ENCODE data around the gene FGF1. TPM values are rescaled to one million over a fixed set of nuclear protein-coding genes. Genes with fewer than 3 reads are reported as not detected.

Gene FGF1
- total RNA-seq, 4 donors from 2014 or later = 0.81 to 1.3 (median 1.2) TPM

DNA sequence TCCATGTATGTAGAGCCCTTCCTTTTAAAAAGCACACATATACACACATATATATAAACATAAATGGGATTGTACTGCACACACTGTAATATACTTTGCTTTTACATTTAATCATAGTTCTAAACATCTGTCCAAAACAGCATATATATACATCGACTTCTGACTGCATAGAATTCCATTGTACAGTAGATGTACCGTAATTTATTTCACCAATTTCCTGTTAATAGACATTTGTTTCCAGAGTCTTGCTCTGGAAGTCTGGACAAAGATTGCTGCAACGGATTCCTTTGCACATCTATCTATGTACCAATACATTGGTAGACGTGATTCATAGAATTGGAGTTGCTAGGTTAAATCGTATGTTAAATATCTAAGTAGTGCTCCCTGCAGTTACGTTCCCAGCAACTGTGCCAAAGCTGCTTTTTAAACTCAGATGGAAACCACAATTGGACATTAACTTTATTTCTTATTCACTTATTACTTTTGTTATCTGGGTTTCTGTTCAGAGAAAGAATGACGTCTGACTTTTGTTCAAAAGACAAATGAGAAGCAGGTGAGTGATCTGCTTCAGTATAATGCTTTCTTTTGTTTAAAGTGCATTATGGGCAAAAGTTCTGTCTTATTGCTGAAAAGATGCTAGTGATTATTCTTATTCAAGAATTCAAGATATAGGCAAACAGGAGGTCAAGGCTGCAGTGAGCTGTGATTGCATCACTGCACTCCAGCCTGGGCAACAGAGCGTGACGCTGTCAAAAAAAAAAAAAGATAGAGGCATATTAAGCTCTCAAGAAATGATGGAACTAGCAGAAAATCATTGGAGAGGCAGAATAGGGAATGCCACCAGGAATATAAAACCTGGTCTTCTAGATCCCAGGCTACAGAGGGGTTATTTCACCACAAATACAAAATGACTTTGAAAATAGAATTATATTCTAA, 138.2 kb downstream of the FGF1 start:
- Histone ChIP-seq H3K27ac (no peak overlapping the region), H3K27me3 (no peaks in the 10 kb centered on the region), H3K9me3 (no peaks in the 10 kb centered on the region), H3K36me3 (no peaks in the 10 kb centered on the region), H3K4me1 (peaks cover 0 to 14% of the 10 kb centered on the region in 2 donors), H3K4me3 (replicated peaks in 1 of 3) (no peak overlapping the region)
- no peak for DNase-seq
- 80 to 83% methylated on average over 9 of the region's 9 CpGs for WGBS, 2 donors
- intact Hi-C loops (cut with DNase I) = loop anchor here (5.0 to 10.0 kb wide), 2 partner anchors 103 to 230 kb away; no protein-coding TSS in a partner anchor
- TF ChIP-seq POLR2A (IDR thresholded peaks at IDR 0.05) = no peak
- TF ChIP-seq, protein P1, sequence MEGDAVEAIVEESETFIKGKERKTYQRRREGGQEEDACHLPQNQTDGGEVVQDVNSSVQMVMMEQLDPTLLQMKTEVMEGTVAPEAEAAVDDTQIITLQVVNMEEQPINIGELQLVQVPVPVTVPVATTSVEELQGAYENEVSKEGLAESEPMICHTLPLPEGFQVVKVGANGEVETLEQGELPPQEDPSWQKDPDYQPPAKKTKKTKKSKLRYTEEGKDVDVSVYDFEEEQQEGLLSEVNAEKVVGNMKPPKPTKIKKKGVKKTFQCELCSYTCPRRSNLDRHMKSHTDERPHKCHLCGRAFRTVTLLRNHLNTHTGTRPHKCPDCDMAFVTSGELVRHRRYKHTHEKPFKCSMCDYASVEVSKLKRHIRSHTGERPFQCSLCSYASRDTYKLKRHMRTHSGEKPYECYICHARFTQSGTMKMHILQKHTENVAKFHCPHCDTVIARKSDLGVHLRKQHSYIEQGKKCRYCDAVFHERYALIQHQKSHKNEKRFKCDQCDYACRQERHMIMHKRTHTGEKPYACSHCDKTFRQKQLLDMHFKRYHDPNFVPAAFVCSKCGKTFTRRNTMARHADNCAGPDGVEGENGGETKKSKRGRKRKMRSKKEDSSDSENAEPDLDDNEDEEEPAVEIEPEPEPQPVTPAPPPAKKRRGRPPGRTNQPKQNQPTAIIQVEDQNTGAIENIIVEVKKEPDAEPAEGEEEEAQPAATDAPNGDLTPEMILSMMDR (IDR thresholded peaks at IDR 0.05) = no peak

DNA sequence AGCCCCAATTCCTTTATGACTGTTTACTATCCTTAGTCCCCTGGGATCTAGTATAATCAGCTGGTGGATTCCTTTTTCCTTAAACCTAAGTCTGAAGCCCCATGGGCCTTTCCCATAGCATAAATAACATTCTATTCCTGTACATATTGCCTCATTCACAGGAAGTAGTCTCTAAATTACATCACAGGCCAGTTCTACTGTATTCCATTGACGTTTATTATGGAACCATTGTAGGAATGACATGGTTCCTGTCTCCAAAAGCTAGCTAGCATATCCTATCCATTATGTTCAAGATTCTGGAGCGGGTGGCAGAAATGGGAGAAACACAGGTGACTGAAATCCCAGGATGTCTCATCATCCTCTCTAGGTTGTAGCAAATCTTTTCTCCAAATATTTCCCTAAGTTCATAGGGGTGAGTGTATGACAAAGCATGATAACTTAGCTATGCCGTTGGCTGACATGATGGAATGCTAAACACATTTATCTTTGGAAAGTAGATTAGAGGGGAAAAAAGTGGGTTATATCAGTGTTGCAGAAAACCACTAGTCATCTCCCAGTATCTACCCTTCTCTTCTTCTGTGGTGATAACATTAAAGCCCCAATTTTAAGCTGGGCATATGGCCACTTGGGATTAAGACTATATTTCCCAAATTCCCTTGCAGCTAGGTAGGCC, 140.1 kb downstream of the FGF1 start:
- Histone ChIP-seq H3K27me3 (no peaks in the 10 kb centered on the region), H3K4me3 (replicated peaks in 1 of 3) (no peak overlapping the region), H3K27ac (peak overlapping the region in 1 of 3 donors; percentile 37), H3K36me3 (no peaks in the 10 kb centered on the region), H3K4me1 (peaks cover 3 to 22% of the 10 kb centered on the region in 2 donors), H3K9me3 (no peaks in the 10 kb centered on the region)
- no peak for DNase-seq
- 79 to 81% methylated on average over 3 of the region's 3 CpGs for WGBS, 2 donors
- TF ChIP-seq POLR2A (IDR thresholded peaks at IDR 0.05) = no peak
- intact Hi-C loops (cut with DNase I) = loop anchor here (5.0 to 10.0 kb wide), 2 partner anchors 101 to 228 kb away; no protein-coding TSS in a partner anchor

DNA sequence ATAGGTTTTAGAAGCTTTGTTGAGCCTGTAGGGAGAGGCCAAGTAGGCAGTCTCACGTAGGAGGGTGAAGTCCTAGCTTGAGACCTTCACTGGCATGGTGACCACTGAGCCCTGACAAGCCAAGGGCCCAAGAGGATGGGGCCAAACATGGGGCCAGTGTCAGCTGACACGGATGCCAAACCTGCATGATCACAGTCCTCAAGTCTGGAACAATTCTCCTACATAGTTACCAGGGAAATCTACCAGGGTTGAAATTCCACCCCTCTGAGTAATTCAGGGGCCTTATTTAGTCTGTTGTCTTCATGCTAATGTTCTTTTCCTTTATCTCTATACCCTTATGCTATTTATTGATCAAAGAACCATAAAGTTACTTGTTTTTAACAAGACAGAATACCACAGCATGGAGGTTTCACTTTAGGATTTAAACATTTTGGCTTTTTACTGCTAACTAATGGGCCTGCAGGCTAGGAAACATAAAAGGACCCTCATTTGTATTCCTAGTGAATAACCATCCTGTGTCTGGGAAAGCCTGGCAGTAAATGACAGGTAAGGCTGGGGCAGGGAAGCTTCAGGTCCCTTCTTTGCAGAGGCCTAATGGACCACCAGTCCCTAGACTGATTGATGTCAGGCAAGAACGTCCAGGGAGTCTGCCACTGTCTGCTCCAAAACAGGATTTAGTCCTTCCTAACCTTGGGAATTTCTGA, 140.8 kb downstream of the FGF1 start:
- Histone ChIP-seq H3K4me1 (peaks cover 3 to 22% of the 10 kb centered on the region in 2 donors), H3K27me3 (no peaks in the 10 kb centered on the region), H3K9me3 (no peaks in the 10 kb centered on the region), H3K27ac (peak overlapping the region in 1 of 3 donors; percentile 37), H3K36me3 (no peaks in the 10 kb centered on the region), H3K4me3 (replicated peaks in 1 of 3) (no peak overlapping the region)
- DNase-seq = peak in 1 of 2 donors; percentile 24
- TF ChIP-seq, protein P1 (IDR thresholded peaks at IDR 0.05) = no peak
- TF ChIP-seq POLR2A (IDR thresholded peaks at IDR 0.05) = no peak
- intact Hi-C loops (cut with DNase I) = loop anchor here (5.0 to 10.0 kb wide), 2 partner anchors 100 to 228 kb away; no protein-coding TSS in a partner anchor
- 59 to 85% methylated on average over 3 of the region's 3 CpGs for WGBS, 2 donors

DNA sequence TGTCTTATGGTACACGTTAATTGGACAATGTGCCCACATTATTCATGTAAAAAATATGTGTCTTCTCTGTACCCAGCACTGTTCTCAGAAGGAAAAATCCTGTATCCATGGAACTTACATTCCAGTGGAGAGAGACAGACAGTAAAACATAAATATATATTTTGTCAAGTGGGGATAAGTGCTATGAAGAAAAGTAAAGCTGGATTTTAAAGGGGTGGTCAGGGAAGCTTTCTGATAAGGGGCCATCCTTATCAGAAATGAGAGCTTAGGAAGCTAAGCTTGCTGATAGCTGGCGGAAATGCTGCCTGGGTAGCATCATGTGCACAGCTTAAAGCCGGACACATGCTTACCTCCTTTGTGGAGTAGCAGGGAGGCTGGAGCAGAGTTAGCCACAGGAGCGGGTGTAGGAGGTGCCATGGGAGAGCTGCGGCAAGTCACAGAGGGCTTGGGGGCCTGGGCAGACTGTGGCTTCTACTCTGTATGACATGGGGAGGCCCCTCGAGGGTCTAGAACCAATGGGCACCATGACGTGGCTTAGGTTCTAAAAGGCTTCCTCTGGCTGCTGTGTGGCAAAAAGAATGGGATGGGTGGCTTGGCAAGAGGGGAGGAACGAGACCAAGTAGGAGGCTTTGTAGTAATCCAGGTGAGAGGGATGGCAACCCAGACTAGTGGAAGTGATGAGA, 141.7 kb downstream of the FGF1 start:
- intact Hi-C loops (cut with DNase I) = loop anchor here (10.0 kb wide), 1 partner anchor 99 kb away; no protein-coding TSS in a partner anchor
- WGBS, 2 donors = 93 to 95% methylated on average over 8 of the region's 8 CpGs
- TF ChIP-seq, protein P1 (IDR thresholded peaks at IDR 0.05) = no peak
- no peak for TF ChIP-seq POLR2A (IDR thresholded peaks at IDR 0.05)
- H3K27ac ChIP-seq = no peak overlapping the region
- H3K27me3 ChIP-seq = no peaks in the 10 kb centered on the region
- H3K4me3 ChIP-seq (replicated peaks in 1 of 3) = no peak overlapping the region
- H3K36me3 ChIP-seq = no peaks in the 10 kb centered on the region
- H3K9me3 ChIP-seq = no peaks in the 10 kb centered on the region
- no peak for DNase-seq
- H3K4me1 ChIP-seq = peaks cover 3 to 22% of the 10 kb centered on the region in 2 donors
